ENCODE data around the gene TMEM176B. TPM values are rescaled to one million over a fixed set of nuclear protein-coding genes. Genes with fewer than 3 reads are reported as not detected.
"Not testable (repeated sequence)": the region's sequence is repeated elsewhere in the genome, so short reads cannot be mapped to it uniquely, and the experiment has no call there.

The TMEM176B gene
- polyA plus RNA-seq, 1 donor, result 16.7 TPM

GRCh38 chr7:150790416-150791075 is 9.6 kb downstream of the TMEM176B start:
- no peak for DNase-seq

GRCh38 chr7:150788474-150789269 is 11.5 kb downstream of the TMEM176B start:
- DNase-seq, result peak; percentile 50

DNA sequence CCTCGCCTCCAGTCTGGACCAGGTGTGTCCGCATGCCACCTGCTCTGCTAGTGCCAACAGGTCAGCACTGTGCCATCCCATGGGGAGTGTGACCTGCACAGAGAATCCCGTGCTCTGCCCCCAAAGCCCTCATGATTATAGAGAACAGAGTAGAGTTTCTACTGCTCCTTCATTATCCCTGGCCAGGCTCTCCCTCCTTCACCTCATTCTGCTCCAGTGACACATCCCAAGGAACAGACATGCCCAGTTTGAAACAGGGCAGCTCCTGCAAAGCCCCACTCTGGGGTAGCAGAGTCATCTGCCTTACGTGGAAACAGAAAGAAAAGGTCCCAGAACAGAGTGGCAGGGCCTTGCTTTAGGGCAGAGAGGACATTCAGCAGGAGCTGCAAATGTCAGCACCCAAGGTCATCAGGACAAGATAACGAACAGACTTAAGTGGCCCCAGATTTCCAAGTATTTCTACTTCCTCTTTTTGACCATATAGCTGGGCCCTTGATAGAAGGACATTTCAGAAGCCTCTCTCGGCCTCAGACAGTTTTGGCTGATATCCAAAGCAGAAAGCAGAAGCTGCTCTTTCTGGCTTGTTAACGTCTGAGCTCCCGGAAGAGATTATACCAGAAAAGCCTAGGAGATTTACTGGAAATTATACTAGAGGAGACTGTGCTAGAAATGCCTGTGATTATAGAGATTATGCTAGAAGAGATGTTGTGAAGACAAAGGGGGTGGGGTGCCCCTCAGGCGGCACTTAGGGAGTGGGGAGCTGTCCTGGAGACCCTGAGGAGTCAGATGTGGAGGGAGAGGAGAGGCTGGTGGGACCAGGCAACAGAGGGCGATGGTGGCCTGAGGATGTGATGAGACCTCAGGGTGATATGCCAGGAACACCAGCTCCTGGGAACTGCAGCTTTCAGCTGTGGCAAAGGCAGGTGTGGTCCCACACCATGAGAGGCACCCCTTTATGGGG is 12.6 kb downstream of the TMEM176B start:
- DNase-seq, result peak; percentile 47

GRCh38 chr7:150784954-150785353 is 15.2 kb downstream of the TMEM176B start:
- DNase-seq, result no peak

DNA sequence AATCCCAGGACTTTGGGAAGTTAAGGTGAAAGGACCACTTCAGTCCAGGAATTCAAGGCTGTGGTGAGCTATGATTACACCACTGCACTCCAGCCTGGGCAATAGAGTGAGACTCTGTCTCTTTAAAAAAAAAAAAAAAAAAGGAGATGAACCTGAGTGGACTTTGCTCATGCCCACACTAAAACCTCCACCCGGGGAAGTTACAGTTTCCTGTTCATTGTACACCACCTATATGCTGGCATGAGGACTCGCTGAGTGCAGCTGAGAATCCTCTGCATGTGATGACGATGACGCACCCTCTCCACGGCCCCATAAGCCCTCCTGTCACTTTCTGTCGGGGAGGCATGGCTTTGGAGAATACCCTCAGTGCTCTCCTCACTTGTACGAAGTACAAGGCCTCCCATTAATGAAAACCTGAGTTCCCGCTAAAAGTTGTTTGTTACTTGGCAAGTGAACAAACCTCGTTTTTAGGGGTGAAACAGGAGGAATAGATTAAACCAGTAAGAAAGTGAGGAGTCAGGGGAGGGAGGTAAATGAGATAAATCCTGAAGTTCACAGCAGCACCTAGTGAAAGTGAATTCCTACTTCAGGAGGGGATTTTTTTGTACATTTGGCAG is 15.9 kb downstream of the TMEM176B start:
- no peak for DNase-seq

DNA sequence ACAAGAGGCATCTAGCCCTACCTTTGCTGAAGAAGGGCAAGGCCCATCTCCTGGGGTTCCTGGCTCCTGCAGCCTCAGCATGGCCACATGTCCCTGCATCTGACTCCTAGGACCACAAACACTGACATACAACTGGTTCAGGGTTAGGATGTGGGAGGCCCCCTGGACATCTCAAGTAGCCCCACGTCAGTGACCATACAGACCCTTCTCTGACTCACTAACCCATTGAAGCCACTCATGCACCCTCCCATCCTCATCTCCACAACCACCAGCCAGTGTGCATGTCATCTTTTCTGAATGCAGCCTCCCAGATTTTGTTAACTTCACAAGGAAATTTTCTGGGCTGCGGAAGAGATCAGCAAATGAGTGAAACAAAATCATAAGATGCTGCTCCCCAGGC is 18.2 kb downstream of the TMEM176B start:
- DNase-seq, result no peak

DNA sequence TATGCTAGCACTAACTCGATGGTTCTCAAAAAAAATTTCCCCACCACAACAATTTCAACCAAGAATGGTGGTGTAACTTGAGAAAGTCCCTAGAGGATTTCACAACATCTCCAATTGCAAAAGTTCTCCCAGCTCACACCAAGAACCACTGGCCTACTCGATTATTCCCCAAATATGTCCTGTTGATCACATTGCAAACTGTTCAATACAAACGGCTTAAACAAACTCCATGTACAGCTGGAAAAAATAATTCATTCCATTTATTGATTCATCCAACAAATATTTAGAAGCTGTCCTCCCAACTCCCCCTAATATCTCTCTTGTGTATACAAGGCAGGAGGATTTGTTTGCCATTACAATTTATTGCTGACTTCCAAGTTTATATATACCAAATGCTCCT is 19.1 kb downstream of the TMEM176B start:
- DNase-seq, result no peak

DNA sequence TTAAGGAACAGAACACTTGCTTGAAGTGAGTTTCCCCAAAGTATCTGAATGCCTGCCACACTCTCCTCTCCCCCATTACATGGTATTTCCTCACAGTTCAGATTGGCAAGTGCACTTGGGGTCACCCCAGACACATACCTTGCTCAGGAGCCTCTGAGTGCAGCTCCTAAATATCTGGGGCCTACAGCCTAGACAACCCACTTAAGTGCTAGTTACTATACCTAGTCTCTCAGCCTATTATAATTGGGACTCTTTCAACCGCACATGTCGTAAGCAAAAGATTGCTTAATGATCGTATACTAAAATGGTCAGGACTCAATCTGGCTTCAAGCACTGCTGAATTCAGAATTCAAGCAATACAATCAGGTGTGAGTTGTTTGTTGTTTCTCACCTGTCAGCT is 19.9 kb downstream of the TMEM176B start:
- DNase-seq, result no peak

DNA sequence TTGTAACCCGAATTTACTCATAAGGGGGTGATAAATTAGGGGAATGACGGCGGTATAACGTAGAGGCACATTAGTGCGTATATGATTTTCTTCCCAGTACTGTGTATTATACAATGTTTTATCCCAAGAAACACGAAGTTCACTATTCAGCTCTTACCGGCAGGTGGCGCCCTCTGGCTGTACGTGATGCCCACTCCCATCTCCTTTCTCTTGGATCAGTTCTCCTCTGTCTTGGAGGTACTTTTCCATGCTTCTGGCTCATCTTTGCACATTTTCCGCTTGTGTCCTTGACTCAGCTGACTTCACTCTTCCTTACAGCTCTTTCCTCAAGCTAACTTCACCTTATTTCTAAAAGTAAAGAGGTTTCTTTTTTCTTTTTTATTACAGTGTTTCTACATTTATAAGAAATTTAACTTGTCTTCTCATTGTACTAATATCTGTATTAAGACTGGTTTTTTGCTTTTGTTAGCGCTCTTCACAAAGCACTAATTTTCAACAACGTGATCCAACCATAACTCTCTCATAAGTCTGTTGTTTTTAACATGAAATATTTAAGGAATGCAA is 21.3 kb downstream of the TMEM176B start:
- peak; percentile 82 for DNase-seq

DNA sequence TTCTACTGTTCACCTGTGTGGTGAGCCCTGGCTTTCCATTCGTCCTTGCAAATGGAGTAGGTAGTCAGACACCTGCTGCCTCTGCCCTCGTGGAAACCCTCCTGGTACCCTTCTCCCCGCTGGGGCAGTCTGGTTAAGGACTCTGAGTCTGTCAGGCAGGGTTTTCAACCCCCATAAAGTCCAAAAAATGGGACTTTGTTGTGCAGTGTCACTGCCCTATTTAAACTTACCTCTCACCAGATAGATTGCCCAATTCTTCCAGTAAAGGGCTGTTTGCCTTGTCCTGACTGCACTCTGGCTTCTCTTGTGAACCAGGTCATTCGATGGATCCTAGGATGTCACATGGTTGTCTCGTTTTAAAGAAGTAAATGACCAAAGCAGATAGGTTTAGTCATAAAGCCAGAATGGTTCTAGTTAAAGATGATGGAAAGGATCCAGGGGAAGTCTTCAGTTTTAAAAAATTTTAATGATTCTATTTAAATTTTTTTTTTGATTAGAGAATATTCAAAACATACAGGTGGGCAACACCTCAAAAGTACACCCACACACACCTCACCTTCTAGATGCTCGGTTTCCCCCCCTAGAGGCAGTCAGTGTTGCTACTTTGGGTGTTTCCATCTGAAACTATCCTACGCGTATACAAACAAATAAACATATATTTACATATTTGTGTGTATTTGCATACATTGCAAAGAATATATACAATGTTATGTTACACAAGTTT is 22.0 kb downstream of the TMEM176B start:
- no peak for DNase-seq

DNA sequence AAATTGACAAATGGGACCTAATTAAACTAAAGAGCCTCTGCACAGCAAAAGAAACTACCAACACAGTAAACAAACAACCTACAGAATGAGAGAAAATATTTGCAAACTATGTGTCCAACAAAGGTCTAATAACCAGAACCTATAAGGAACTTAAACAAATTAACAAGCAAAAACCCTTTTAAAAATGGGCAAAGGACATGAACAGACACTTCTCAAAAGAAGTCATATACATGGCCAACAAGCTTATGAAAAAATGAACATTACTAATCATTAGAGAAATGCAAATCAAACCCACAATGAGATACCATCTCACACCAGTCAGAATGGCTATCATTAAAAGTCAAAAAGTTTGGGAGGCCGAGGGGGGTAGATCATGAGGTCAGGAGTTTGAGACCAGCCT is 26.0 kb downstream of the TMEM176B start:
- DNase-seq, result not testable (repeated sequence)

DNA sequence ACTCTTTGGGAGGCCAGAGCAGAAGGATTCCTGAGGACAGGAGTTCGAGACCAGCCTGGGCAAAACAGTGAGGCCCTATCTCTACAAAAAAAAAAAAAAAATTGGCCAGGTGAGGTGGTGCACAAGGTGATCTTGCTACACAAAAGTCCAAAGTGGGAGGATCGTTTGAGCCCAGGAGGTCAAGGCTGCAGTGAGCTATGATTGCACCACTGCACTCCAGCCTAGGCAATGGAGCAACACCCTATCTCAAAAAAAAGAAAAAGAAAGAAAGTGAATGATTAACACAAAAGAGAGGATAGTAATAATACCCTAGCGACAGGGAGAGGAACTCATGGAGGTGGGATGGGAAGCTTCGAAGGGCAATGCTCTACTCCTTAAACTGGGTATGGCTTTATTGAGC is 30.4 kb downstream of the TMEM176B start:
- no peak for DNase-seq

- no peak for DNase-seq
These were observed 33.8 kb downstream of the TMEM176B start for GRCh38 chr7:150766334-150766709.

- no peak for DNase-seq
These were observed 40.7 kb downstream of the TMEM176B start for GRCh38 chr7:150759479-150759878.

GRCh38 chr7:150756858-150757257 is 43.3 kb downstream of the TMEM176B start:
- no peak for DNase-seq

- no peak for DNase-seq
These were observed 44.0 kb downstream of the TMEM176B start for GRCh38 chr7:150756166-150756565.

GRCh38 chr7:150755473-150756099 is 44.6 kb downstream of the TMEM176B start:
- DNase-seq, result no peak

- DNase-seq, result no peak
These were observed 45.2 kb downstream of the TMEM176B start for GRCh38 chr7:150754951-150755350.

DNA sequence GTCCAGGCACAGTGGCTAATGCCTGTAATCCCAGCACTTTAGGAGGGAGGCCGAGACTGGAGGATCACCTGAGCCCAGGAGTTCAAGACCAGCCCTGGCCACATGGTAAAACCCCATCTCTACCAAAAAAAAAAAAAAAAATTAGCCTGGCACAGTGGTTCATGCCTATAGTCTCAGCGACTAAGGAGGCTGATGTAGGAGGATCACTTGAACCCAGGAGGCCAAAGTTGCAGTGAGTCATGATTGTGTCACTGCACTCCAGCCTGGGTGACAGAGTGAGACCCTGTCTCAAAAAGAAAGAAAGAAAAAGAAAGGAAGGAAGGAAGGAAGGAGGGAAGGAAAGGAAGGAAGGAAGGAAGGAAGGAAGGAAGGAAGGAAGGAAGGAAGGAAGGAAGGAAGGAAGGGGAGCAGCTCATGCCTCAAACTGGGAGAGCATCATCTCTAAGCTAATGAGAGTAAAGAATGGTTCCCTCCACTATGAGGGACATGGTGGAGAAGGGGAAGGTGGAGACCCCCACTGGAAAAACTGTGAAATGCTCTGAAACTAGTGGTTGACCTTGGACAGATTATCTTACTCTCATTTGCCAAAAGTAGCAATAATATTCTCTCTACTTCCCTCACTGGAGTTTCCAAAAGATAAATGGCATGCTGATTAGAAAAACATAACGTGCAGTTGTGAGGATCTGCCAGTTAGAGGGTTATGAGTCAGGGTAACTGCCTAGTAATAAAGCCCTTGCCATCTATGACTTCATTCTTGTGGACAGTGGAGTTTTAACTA is 46.1 kb downstream of the TMEM176B start:
- DNase-seq, result no peak

- DNase-seq, result no peak
These were observed 46.9 kb downstream of the TMEM176B start for GRCh38 chr7:150753239-150753638.
